ENCODE results near the gene PCDHGA1. TPM values are rescaled to one million over a fixed set of nuclear protein-coding genes. Genes with fewer than 3 reads are reported as not detected.

PCDHGA1 gene
- total and polyA plus RNA-seq, 2 donors (not counting 1 experiment from before 2014, with no cell fraction given) = 0.06 to 0.64 TPM

DNA sequence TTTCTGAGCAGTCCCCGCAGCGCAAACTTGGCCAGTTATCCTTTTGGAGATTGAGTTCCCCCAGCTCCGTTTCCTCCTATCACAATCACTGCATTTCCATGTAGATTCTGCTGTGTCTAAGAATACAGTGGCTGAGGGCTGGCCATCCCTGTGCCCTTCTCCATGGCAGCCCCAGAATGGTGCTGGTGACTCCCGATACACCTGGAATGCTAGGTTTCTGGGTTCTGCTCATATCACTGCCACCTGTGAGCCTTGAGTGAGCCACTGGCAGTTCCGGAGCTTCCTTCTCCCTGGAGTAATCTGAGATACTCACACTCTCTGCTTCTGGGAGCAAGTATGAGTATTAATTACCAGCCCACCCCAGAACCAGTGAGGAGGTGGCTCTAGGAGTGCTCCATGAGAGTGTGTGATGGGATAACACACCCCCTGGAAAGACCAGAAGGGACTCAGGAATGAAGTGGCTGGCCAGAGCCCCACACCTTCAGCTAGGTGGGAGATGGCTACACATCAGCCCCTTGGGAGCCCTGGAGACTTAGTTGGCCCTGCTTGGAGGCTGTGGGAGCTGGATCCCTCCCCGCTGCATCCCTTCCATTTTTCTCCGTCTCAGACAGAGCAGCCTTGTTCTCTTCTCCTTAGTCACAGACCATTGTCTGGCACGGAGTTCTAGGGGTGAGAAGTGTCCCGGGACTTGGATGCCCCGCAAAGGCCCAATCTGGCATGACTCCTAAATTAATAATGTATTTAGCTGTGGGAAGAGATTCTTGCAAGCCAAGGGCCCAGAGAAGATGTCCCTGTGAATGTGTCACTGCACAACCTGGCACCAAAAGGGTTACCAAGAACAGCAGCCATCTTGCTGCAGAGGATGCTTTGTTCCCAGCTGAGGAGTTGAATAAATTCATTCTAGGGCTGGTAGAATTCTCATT is 163.4 kb downstream of the PCDHGA1 start:
- Histone ChIP-seq H3K9me3 (ENCODE audit: control extremely low read depth in 1 of 3, control insufficient read depth in 2 of 3, insufficient read depth in 1 of 3, low read length in 2 of 3) (peaks cover 0 to 16% (median 0%) of the 10 kb centered on the region in 3 donors), H3K9ac (ENCODE audit: low read length) (no peak overlapping the region), H3K79me2 (ENCODE audit: control insufficient read depth, insufficient read depth, low read length) (no peaks in the 10 kb centered on the region), H2AFZ (ENCODE audit: insufficient read depth, low read depth, low read length, poor library complexity, severe bottlenecking) (no peak overlapping the region), H3K27ac (ENCODE audit: low read length in 2 of 2) (no peak overlapping the region), H3K4me1 (ENCODE audit: control insufficient read depth in 2 of 2, insufficient read depth in 2 of 2, low read length in 2 of 2) (peaks cover 17 to 21% of the 10 kb centered on the region in 2 donors), H3K36me3 (replicated peaks in 1 of 2; ENCODE audit: control extremely low read depth in 1 of 2, control insufficient read depth in 1 of 2, extremely low read depth in 1 of 2, insufficient read depth in 2 of 2, low read length in 1 of 2) (no peaks in the 10 kb centered on the region), H3K27me3 (replicated peaks in 1 of 4; ENCODE audit: control extremely low read depth in 1 of 4, control insufficient read depth in 3 of 4, insufficient read depth in 4 of 4, low read length in 3 of 4) (peaks cover 0 to 54% (median 19%) of the 10 kb centered on the region in 4 experiments), H4K20me1 (ENCODE audit: control insufficient read depth, insufficient read depth, low read length, poor library complexity, severe bottlenecking) (no peaks in the 10 kb centered on the region), H3K4me2 (replicated peaks; ENCODE audit: low read depth, low read length, poor library complexity, severe bottlenecking) (no peak overlapping the region), H3K4me3 (ENCODE audit: control extremely low read depth in 1 of 5, extremely low read depth in 1 of 5, insufficient read depth in 1 of 5, low read depth in 2 of 5, low read length in 4 of 5) (no peak overlapping the region)
- Mint-ChIP-seq H3K4me1 (peaks cover 18% of the 10 kb centered on the region), H3K9me3 (ENCODE audit: insufficient read depth) (no peaks in the 10 kb centered on the region), H3K4me3 (no peak overlapping the region), H3K27ac (no peak overlapping the region), H3K27me3 (peaks cover 42% of the 10 kb centered on the region)
- no peak for TF ChIP-seq EZH2 (IDR thresholded peaks at IDR 0.05; ENCODE audit: borderline replicate concordance, insufficient read depth, low read depth, low read length, poor library complexity, severe bottlenecking)
- TF ChIP-seq, protein P1, sequence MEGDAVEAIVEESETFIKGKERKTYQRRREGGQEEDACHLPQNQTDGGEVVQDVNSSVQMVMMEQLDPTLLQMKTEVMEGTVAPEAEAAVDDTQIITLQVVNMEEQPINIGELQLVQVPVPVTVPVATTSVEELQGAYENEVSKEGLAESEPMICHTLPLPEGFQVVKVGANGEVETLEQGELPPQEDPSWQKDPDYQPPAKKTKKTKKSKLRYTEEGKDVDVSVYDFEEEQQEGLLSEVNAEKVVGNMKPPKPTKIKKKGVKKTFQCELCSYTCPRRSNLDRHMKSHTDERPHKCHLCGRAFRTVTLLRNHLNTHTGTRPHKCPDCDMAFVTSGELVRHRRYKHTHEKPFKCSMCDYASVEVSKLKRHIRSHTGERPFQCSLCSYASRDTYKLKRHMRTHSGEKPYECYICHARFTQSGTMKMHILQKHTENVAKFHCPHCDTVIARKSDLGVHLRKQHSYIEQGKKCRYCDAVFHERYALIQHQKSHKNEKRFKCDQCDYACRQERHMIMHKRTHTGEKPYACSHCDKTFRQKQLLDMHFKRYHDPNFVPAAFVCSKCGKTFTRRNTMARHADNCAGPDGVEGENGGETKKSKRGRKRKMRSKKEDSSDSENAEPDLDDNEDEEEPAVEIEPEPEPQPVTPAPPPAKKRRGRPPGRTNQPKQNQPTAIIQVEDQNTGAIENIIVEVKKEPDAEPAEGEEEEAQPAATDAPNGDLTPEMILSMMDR (IDR thresholded peaks at IDR 0.05) = no peak
- DNase-seq (no peak), ATAC-seq (ENCODE audit: low read depth) (no peak)
- intact Hi-C loops (cut with micrococcal nuclease) = loop anchor here (2.0 kb wide), 1 partner anchor 19 kb away; no protein-coding TSS in a partner anchor
- ChIA-PET CTCF (interaction anchor here (0.7 to 2.9 kb wide), 7 partner anchors 10 to 125 kb away, joined by 3 to 13 read pairs (median 3); partner anchors contain the start of genes DIAPH1 and PCDHGA12), POLR2A (interaction anchor here (1.3 to 1.8 kb wide), 2 partner anchors 13 to 17 kb away, joined by 6 read pairs; no protein-coding TSS in a partner anchor)
- 91% methylated on average over 6 of the region's 10 CpGs for WGBS (ENCODE audit: insufficient coverage)
